ENCODE measurements around the gene TMEM9. TPM values are rescaled to one million over a fixed set of nuclear protein-coding genes. Genes with fewer than 3 reads are reported as not detected.

The TMEM9 gene
- total RNA-seq: 29.2 TPM
- long read RNA-seq, transcript TMEM9-202 (6 exons, 1,544 nt): minor isoform, 5 of 150 reads
- long read RNA-seq, transcript TMEM9-201 (5 exons, 1,959 nt): minor isoform, 6 of 150 reads
- long read RNA-seq, transcript TMEM9-204 (6 exons, 1,529 nt): major isoform, 131 of 150 reads
- long read RNA-seq, partial matches to known transcripts: 1 of 150 reads
- long read RNA-seq, other reads (novel, unspliced or antisense): 5 of 150 reads

- peak; percentile 99 for DNase-seq (ENCODE audit: low spot score)
Measured at GRCh38 chr1:201154389-201155165, at the start of gene TMEM9. TMEM9 (minus strand) TSS chr1:201154474; CDS start chr1:201153923, 551 bp downstream.

GRCh38 chr1:201198598-201198997, 44.3 kb upstream of the TMEM9 start:
- DNase-seq (ENCODE audit: low spot score): no peak

GRCh38 chr1:201194046-201194445, 39.8 kb upstream of the TMEM9 start:
- no peak for DNase-seq (ENCODE audit: low spot score)

GRCh38 chr1:201192261-201192788, 38.1 kb upstream of the TMEM9 start:
- no peak for DNase-seq (ENCODE audit: low spot score)

GRCh38 chr1:201191653-201192260, 37.5 kb upstream of the TMEM9 start:
- no peak for DNase-seq (ENCODE audit: low spot score)

- no peak for DNase-seq (ENCODE audit: low spot score)
Measured at GRCh38 chr1:201190624-201191051, 36.4 kb upstream of the TMEM9 start, which contains the start of gene IGFN1. IGFN1 (plus strand) TSS chr1:201190824; CDS start chr1:201193294, 2,470 bp downstream.

GRCh38 chr1:201190005-201190404, 35.7 kb upstream of the TMEM9 start:
- peak; percentile 76 for DNase-seq (ENCODE audit: low spot score)

- peak; percentile 41 for DNase-seq (ENCODE audit: low spot score)
Measured at GRCh38 chr1:201189085-201189484, 34.8 kb upstream of the TMEM9 start.

- no peak for DNase-seq (ENCODE audit: low spot score)
Measured at GRCh38 chr1:201186192-201186591, 31.9 kb upstream of the TMEM9 start.

GRCh38 chr1:201185527-201186128, 31.4 kb upstream of the TMEM9 start:
- peak; percentile 73 for DNase-seq (ENCODE audit: low spot score)

GRCh38 chr1:201185123-201185453, 30.8 kb upstream of the TMEM9 start:
- DNase-seq (ENCODE audit: low spot score): no peak

GRCh38 chr1:201184307-201185122, 30.2 kb upstream of the TMEM9 start:
- DNase-seq (ENCODE audit: low spot score): no peak

- peak; percentile 59 for DNase-seq (ENCODE audit: low spot score)
Measured at GRCh38 chr1:201183753-201184152, 29.5 kb upstream of the TMEM9 start.

GRCh38 chr1:201183209-201183608, 28.9 kb upstream of the TMEM9 start:
- no peak for DNase-seq (ENCODE audit: low spot score)

GRCh38 chr1:201181726-201182125, 27.5 kb upstream of the TMEM9 start:
- DNase-seq (ENCODE audit: low spot score): peak; percentile 22

- no peak for DNase-seq (ENCODE audit: low spot score)
Measured at GRCh38 chr1:201181323-201181722, 27.0 kb upstream of the TMEM9 start.

GRCh38 chr1:201180901-201181300, 26.6 kb upstream of the TMEM9 start:
- DNase-seq (ENCODE audit: low spot score): peak; percentile 55

GRCh38 chr1:201180141-201180540, 25.9 kb upstream of the TMEM9 start:
- no peak for DNase-seq (ENCODE audit: low spot score)

- peak; percentile 26 for DNase-seq (ENCODE audit: low spot score)
Measured at GRCh38 chr1:201178718-201179117, 24.4 kb upstream of the TMEM9 start.

GRCh38 chr1:201176940-201177339, 22.7 kb upstream of the TMEM9 start:
- no peak for DNase-seq (ENCODE audit: low spot score)

Data from mesenteric fat pad (tissue), 1 donor.